Measurements from ENCODE around the gene RRAS2. TPM values are rescaled to one million over a fixed set of nuclear protein-coding genes. Genes with fewer than 3 reads are reported as not detected.
A peak's percentile ranks its signal among the peaks of the same experiment; 100 is the strongest.
"Not testable (repeated sequence)": the region's sequence is repeated elsewhere in the genome, so short reads cannot be mapped to it uniquely, and the experiment has no call there.

The RRAS2 gene
- polyA plus RNA-seq, 10 donors, result 35.2 to 84.0 (median 42.0) TPM

GRCh38 chr11:14373941-14374646 is 15.1 kb upstream of the RRAS2 start:
- DNase-seq, result no peak

- DNase-seq, result no peak
These were observed 13.0 kb upstream of the RRAS2 start for GRCh38 chr11:14372011-14372410.

GRCh38 chr11:14371249-14371648 is 12.3 kb upstream of the RRAS2 start:
- DNase-seq, result no peak

GRCh38 chr11:14370496-14370895 is 11.5 kb upstream of the RRAS2 start:
- no peak for DNase-seq

- no peak for DNase-seq
These were observed 10.6 kb upstream of the RRAS2 start for GRCh38 chr11:14369598-14369997.

GRCh38 chr11:14366936-14367335 is 8.0 kb upstream of the RRAS2 start:
- DNase-seq, result no peak

- DNase-seq, result no peak
These were observed 5.3 kb upstream of the RRAS2 start for GRCh38 chr11:14364322-14364721.

GRCh38 chr11:14362611-14363010 is 3.6 kb upstream of the RRAS2 start:
- no peak for DNase-seq

GRCh38 chr11:14361951-14362350 is 3.0 kb upstream of the RRAS2 start:
- no peak for DNase-seq

GRCh38 chr11:14360976-14361375 is 2.0 kb upstream of the RRAS2 start:
- DNase-seq, result no peak

GRCh38 chr11:14359501-14360031 is 583 bp upstream of the RRAS2 start:
- no peak for DNase-seq

- peak; percentile 43 to 81 (median 62) for DNase-seq
These were observed 878 bp downstream of the RRAS2 start for GRCh38 chr11:14357881-14358728.

- no peak for DNase-seq
These were observed 2.6 kb downstream of the RRAS2 start for GRCh38 chr11:14356342-14356741.

GRCh38 chr11:14354604-14355003 is 4.4 kb downstream of the RRAS2 start:
- DNase-seq, result not testable (repeated sequence)

GRCh38 chr11:14350716-14351238 is 8.2 kb downstream of the RRAS2 start:
- DNase-seq, result no peak

- no peak for DNase-seq
These were observed 8.8 kb downstream of the RRAS2 start for GRCh38 chr11:14350215-14350614.

- DNase-seq, result no peak
These were observed 11.0 kb downstream of the RRAS2 start for GRCh38 chr11:14347991-14348390.

GRCh38 chr11:14347494-14347893 is 11.5 kb downstream of the RRAS2 start:
- no peak for DNase-seq

GRCh38 chr11:14346303-14346955 is 12.6 kb downstream of the RRAS2 start:
- no peak for DNase-seq

GRCh38 chr11:14345668-14346067 is 13.3 kb downstream of the RRAS2 start:
- DNase-seq, result no peak

GRCh38 chr11:14345016-14345415 is 14.0 kb downstream of the RRAS2 start:
- not testable (repeated sequence) for DNase-seq

GRCh38 chr11:14342906-14343305 is 16.1 kb downstream of the RRAS2 start:
- peak in 1 of 3 donors; percentile 26 for DNase-seq
